ENCODE results near the gene GREB1L.
"Not testable (repeated sequence)": the region's sequence is repeated elsewhere in the genome, so short reads cannot be mapped to it uniquely, and the experiment has no call there.

GRCh38 chr18:21369597-21369996 lies 127.6 kb downstream of the GREB1L start:
- TF ChIP-seq CTCF (conservative IDR thresholded peaks at IDR 0.05; ENCODE audit: low read length); EZH2phosphoT487 (IDR thresholded peaks at IDR 0.05; ENCODE audit: borderline replicate concordance, low read depth, low read length): not testable (repeated sequence)
